Colonic mucosa (tissue), 4 donors: ENCODE results near the gene PPIL6. TPM values are rescaled to one million over a fixed set of nuclear protein-coding genes. Genes with fewer than 3 reads are reported as not detected.

Experiments
- DNase-seq: peaks from one replicate; pipeline ENCODE4 v3.0.0-alpha.2; 2020
- H3K27ac ChIP-seq: fragments of 200-600 bp; one replicate; pipeline ENCODE4 v1.8.0; 2021
- H3K27me3 ChIP-seq: fragments of 200-600 bp; one replicate; pipeline ENCODE4 v1.8.0; 2021
- H3K36me3 ChIP-seq: fragments of 200-600 bp; one replicate; pipeline ENCODE4 v1.8.0; 2021
- H3K4me1 ChIP-seq: fragments of 200-600 bp; one replicate; pipeline ENCODE4 v1.8.0; 2021; ENCODE audit warnings: mild to moderate bottlenecking
- H3K4me3 ChIP-seq: fragments of 200-600 bp; one replicate; pipeline ENCODE4 v1.8.0; 2021
- H3K9ac ChIP-seq, 2 donors: one replicate each; pipeline ENCODE4 v1.7.0; 2013; ENCODE audit warnings: control low read depth in 2 of 2, low read depth in 2 of 2, low read length in 2 of 2
- H3K9me3 ChIP-seq: fragments of 200-600 bp; one replicate; pipeline ENCODE4 v1.8.0; 2021
- intact Hi-C: fragments of 100-400 bp; cut with DNase I; formaldehyde crosslinking; loops from one replicate; pipeline ENCODE4 v1.14.1; 2022
- total RNA-seq, 2 donors: library from RNA; stranded (reverse); fragmentation: NEBNext Ultra II Directional in 1 of 2; extraction: Animal tissue kit (Norgen Biotek cat#: 25700) in 1 of 2; gene quantifications; one replicate each; pipeline ENCODE4 v1.2.1, GENCODE V29; 2021
- TF ChIP-seq, protein P1 (sequence below): fragments of 200-600 bp; IDR thresholded peaks from one replicate; pipeline ENCODE4 v1.8.0; 2022; ENCODE audit warnings: antibody characterized with exemption, mild to moderate bottlenecking
- donor health status: healthy.
- donor health status: DM: no; HTN: no; CAD: no.
- donor health status: DM: no; HTN: no; CAD: no.

The PPIL6 gene
- total RNA-seq, 2 donors from 2014 or later = 0.91 to 1.5 TPM

DNA sequence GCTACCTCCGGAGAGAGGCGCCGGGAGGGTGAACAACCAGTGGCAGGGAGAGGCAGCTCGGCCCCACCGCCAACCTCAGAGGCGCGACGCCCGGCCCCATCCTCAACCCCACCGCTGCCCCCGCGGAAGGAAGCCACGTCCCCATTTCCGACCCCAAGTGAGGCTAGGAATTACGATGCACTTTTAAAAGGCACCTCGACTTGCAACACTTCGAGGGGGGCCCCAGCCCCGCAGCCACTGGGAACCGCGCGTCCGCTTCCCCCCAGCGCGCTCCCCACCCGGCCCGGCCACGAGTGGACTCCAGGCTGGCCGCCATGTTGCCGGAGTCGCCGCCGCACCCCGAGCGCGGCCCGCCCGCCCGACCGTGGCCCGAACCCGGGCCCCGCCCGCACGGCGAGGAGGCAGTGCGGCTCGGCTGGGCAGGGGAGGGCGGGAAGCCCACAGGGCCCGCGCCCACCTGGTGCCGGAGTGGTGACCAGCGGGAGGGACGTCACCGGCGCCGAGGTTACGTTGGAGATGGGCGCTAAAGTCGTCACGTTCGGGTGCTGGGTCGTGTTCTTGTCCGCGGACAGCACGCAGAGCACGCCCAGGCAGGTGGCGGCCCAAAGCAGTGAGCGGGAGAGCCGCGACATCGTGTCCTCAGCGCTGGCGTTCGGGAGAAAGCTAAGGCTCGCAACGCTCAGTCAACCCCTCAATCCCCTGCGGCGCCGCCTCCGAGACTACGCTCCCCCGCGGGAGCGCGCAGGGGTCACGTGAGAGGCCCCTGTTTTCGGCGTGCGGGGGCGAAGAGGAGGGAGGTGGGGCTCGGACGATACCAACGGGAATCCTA is 58.5 kb downstream of the PPIL6 start, which contains the start of gene CD164:
Gene CD164 (minus strand): TSS at position 721 of the 829 bp plus-strand sequence. CDS start 89 bp downstream, at position 632.
- intact Hi-C loops = loop anchor here (5.0 to 10.0 kb wide), 2 partner anchors 195 to 287 kb away; partner anchors contain the start of genes CEP57L1 and SESN1
- H3K9ac ChIP-seq = peak within 1 kb of the TSS; percentile 95 to 99
- peak; percentile 95 for DNase-seq
- H3K4me1 ChIP-seq = peaks cover 5% of the 10 kb centered on the region
- peak within 1 kb of the TSS; percentile 81 for H3K4me3 ChIP-seq
- no peaks in the 10 kb centered on the region for H3K9me3 ChIP-seq
- H3K27ac ChIP-seq = peak within 1 kb of the TSS; percentile 100
- TF ChIP-seq, protein P1, sequence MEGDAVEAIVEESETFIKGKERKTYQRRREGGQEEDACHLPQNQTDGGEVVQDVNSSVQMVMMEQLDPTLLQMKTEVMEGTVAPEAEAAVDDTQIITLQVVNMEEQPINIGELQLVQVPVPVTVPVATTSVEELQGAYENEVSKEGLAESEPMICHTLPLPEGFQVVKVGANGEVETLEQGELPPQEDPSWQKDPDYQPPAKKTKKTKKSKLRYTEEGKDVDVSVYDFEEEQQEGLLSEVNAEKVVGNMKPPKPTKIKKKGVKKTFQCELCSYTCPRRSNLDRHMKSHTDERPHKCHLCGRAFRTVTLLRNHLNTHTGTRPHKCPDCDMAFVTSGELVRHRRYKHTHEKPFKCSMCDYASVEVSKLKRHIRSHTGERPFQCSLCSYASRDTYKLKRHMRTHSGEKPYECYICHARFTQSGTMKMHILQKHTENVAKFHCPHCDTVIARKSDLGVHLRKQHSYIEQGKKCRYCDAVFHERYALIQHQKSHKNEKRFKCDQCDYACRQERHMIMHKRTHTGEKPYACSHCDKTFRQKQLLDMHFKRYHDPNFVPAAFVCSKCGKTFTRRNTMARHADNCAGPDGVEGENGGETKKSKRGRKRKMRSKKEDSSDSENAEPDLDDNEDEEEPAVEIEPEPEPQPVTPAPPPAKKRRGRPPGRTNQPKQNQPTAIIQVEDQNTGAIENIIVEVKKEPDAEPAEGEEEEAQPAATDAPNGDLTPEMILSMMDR = no peak
- H3K27me3 ChIP-seq = no peaks in the 10 kb centered on the region
- peaks cover 7% of the 10 kb centered on the region for H3K36me3 ChIP-seq

DNA sequence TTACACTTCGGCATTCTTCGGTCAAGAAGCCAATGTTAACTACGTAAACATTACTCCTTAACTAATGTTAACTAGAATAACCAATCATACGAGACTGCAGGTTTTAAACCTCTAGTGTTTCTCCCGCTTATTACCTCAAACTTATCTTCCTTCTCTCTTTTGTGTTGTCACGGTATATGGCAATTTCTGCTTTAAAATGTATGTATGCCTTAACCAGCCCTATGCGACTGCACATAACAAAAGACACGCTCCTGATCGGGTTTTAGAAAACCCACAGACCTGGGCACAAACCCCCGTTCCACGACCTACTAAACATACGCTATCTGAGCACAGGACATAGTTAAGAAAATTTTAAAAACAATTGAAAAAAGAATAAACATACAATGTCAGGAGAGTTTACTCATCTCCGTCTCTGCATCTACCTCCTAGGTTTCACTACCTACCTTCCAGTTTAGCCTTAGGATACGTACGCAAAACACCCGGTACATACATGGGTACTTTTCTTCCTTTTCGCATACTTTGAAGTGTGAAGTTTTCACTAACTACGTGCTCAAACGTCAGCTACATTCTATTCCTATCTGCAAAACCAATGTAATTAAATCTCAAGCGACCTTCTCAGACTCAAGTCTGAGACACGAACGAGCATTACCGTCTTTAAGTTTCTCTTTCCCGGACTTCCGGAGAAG is 59.2 kb downstream of the PPIL6 start:
- intact Hi-C loops = loop anchor here (5.0 to 10.0 kb wide), 2 partner anchors 194 to 286 kb away; partner anchors contain the start of genes CEP57L1 and SESN1
- DNase-seq = no peak
- peak overlapping the region; percentile 100 for H3K27ac ChIP-seq
- H3K4me3 ChIP-seq = peak overlapping the region; percentile 81
- peak overlapping the region; percentile 95 to 99 for H3K9ac ChIP-seq
- TF ChIP-seq, protein P1 = no peak
- H3K27me3 ChIP-seq = no peaks in the 10 kb centered on the region
- no peaks in the 10 kb centered on the region for H3K9me3 ChIP-seq
- peaks cover 7% of the 10 kb centered on the region for H3K36me3 ChIP-seq
- H3K4me1 ChIP-seq = peaks cover 5% of the 10 kb centered on the region

DNA sequence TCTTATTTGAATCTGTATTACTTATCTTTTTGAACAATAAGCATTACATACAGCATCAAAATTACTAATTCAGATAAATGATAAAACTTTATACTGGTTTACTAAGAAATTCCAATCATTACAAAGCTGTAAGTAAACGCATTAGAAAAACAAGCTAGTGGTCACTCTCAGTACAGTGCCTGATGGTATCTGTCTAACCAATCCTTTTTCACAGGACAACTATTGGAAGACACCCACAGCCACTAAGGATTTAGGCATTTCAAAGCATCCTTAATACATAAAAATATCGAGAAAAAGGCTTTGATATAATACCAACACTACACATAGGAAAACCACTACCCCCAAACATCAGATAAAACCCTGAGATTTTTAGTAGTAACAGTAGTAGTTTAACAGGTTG is 60.7 kb downstream of the PPIL6 start:
- Histone ChIP-seq H3K9me3 (no peaks in the 10 kb centered on the region), H3K4me1 (peaks cover 5% of the 10 kb centered on the region), H3K36me3 (peaks cover 14% of the 10 kb centered on the region), H3K4me3 (peak overlapping the region; percentile 81), H3K9ac (peak overlapping the region; percentile 45 to 95), H3K27me3 (no peaks in the 10 kb centered on the region), H3K27ac (no peak overlapping the region)
- TF ChIP-seq, protein P1 = no peak
- no peak for DNase-seq
- intact Hi-C loops = loop anchor here (5.0 to 10.0 kb wide), 2 partner anchors 192 to 285 kb away; partner anchors contain the start of genes CEP57L1 and SESN1

DNA sequence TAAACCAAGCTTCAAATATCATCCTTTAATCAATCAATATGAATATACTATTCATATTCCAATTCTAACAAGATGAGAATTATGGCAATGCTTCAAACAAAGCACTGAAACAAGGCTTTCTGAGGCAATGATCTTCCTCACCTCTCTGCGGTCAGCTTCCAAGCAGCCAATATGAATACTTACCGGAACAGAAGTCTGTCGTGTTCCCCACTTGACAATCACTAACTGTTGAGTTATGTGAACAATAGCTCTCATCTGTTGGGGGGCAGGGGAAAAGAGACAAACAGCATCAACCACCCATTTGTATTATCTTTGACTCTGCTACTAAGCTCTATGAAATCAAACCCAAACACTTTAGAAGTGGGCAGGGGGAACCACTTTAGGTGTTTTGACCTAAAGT is 62.7 kb downstream of the PPIL6 start:
- no peak overlapping the region for H3K9ac ChIP-seq
- DNase-seq = no peak
- H3K9me3 ChIP-seq = no peaks in the 10 kb centered on the region
- peaks cover 22% of the 10 kb centered on the region for H3K36me3 ChIP-seq
- no peak overlapping the region for H3K4me3 ChIP-seq
- intact Hi-C loops = no loop called here
- no peaks in the 10 kb centered on the region for H3K27me3 ChIP-seq
- H3K27ac ChIP-seq = no peak overlapping the region
- peaks cover 5% of the 10 kb centered on the region for H3K4me1 ChIP-seq
- TF ChIP-seq, protein P1 = no peak

DNA sequence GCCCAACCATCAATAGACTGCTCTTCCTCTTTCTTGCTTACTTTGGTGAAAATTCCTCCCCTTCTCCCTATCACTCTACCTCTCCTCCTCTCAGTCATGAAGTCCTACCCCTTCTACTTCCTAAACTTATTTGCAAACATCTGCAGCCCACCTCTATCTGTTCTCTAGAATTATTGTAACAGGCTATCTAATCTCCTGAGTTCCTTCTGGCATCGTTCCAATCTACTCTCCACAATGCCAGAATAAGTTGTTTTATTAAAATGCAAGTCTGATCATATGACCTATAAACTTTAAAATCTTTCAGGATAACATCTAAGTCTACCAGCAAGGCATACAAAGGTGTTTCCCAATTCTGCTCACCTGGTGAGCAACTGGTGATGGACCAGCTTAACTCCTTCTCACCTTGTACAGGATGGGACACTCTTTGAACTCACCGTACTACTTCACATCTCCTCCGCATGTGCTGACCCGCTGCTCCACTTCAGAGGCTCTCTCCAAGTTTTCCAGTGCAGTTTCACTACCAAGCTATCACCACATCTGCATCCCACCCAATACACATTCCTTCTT is 66.0 kb downstream of the PPIL6 start:
- DNase-seq = no peak
- peaks cover 22% of the 10 kb centered on the region for H3K36me3 ChIP-seq
- no peak overlapping the region for H3K4me3 ChIP-seq
- H3K9me3 ChIP-seq = no peaks in the 10 kb centered on the region
- no peaks in the 10 kb centered on the region for H3K27me3 ChIP-seq
- no peak overlapping the region for H3K9ac ChIP-seq
- no peak overlapping the region for H3K27ac ChIP-seq
- TF ChIP-seq, protein P1 = no peak
- H3K4me1 ChIP-seq = peaks cover 5% of the 10 kb centered on the region
- intact Hi-C loops = no loop called here
